ENCODE measurements around the gene CEP112. TPM values are rescaled to one million over a fixed set of nuclear protein-coding genes. Genes with fewer than 3 reads are reported as not detected.
"Not testable (repeated sequence)": the region's sequence is repeated elsewhere in the genome, so short reads cannot be mapped to it uniquely, and the experiment has no call there.

The CEP112 gene
- total and polyA plus RNA-seq, 2 donors (not counting 3 experiments of a cell fraction or from before 2014, with no cell fraction given), result 1.5 to 25.3 TPM

GRCh38 chr17:65733314-65733713, 458.6 kb downstream of the CEP112 start:
- Histone ChIP-seq H3K4me1 (ENCODE audit: control insufficient read depth, extremely low read depth, insufficient read depth, low read length) (no peaks in the 10 kb centered on the region), H3K27me3 (ENCODE audit: control insufficient read depth in 2 of 2, insufficient read depth in 2 of 2, low read length in 2 of 2) (no peaks in the 10 kb centered on the region), H3K79me2 (ENCODE audit: control insufficient read depth, insufficient read depth, low read length) (no peaks in the 10 kb centered on the region), H3K4me3 (replicated peaks in 1 of 3; ENCODE audit: insufficient read depth in 1 of 3, low read depth in 1 of 3, low read length in 3 of 3) (no peak overlapping the region), H3K27ac (ENCODE audit: insufficient read depth, low read depth, low read length) (no peak overlapping the region), H3K9ac (replicated peaks; ENCODE audit: extremely low read depth, insufficient read depth, low read length) (no peak overlapping the region), H3K36me3 (ENCODE audit: control insufficient read depth in 2 of 2, extremely low read depth in 1 of 2, insufficient read depth in 2 of 2, low read length in 2 of 2) (no peaks in the 10 kb centered on the region), H4K20me1 (replicated peaks; ENCODE audit: control insufficient read depth, extremely low read depth, insufficient read depth, low read length) (no peaks in the 10 kb centered on the region), H3K9me3 (replicated peaks; ENCODE audit: control insufficient read depth, insufficient read depth, low read length) (no peaks in the 10 kb centered on the region), H3K4me2 (ENCODE audit: insufficient read depth, low read length) (no peak overlapping the region), H2AFZ (ENCODE audit: low read depth, low read length) (no peak overlapping the region), H3K9me1 (replicated peaks; ENCODE audit: control insufficient read depth, extremely low read depth, insufficient read depth, low read length) (no peaks in the 10 kb centered on the region)
- FAIRE-seq (no peak), DNase-seq (ENCODE audit: low read depth, low spot score) (no peak)
- TF ChIP-seq EZH2 (IDR thresholded peaks at IDR 0.05; ENCODE audit: borderline replicate concordance, low read depth, low read length, severe bottlenecking) (no peak), POLR2A (IDR thresholded peaks at IDR 0.05; ENCODE audit: low read depth, low read length) (no peak), GATA2 (IDR thresholded peaks at IDR 0.05; ENCODE audit: insufficient read depth, insufficient read length, low read depth, low read length) (no peak), JUN (IDR thresholded peaks at IDR 0.05; ENCODE audit: borderline replicate concordance, insufficient read depth, insufficient read length, low read depth) (no peak), MAX (IDR thresholded peaks at IDR 0.05; ENCODE audit: insufficient read depth, insufficient read length) (no peak), CTCF (IDR thresholded peaks at IDR 0.05; ENCODE audit: extremely low read depth in 1 of 2, insufficient read depth in 1 of 2, low read depth in 1 of 2, low read length in 2 of 2) (no peak), MYC (IDR thresholded peaks at IDR 0.05; ENCODE audit: low read depth, low read length) (no peak), FOS (IDR thresholded peaks at IDR 0.05; ENCODE audit: borderline replicate concordance, insufficient read depth, low read length) (no peak), POLR2AphosphoS5 (IDR thresholded peaks at IDR 0.05; ENCODE audit: insufficient read depth, low read depth, low read length) (no peak)
- dilution Hi-C loops (cut with MboI; ENCODE audit: extremely low pct_ligation_motif_present, low sequenced_read_pairs), result no loop called here
- intact Hi-C loops (cut with micrococcal nuclease), result no loop called here
- no TSS peak for BruUV-seq (replicated peaks)
- CTCF ChIA-PET, result no interaction called here
- POLR2A ChIA-PET, result no interaction called here

GRCh38 chr17:65732667-65733066, 459.3 kb downstream of the CEP112 start:
- BruUV-seq (replicated peaks); H3K4me2 ChIP-seq (ENCODE audit: insufficient read depth, low read length); H4K20me1 ChIP-seq (replicated peaks; ENCODE audit: control insufficient read depth, extremely low read depth, insufficient read depth, low read length); H3K27ac ChIP-seq (ENCODE audit: insufficient read depth, low read depth, low read length); dilution Hi-C loops (cut with MboI; ENCODE audit: extremely low pct_ligation_motif_present, low sequenced_read_pairs); H3K9ac ChIP-seq (replicated peaks; ENCODE audit: extremely low read depth, insufficient read depth, low read length); H3K79me2 ChIP-seq (ENCODE audit: control insufficient read depth, insufficient read depth, low read length); DNase-seq (ENCODE audit: low read depth, low spot score); POLR2A ChIA-PET; FAIRE-seq; H3K4me1 ChIP-seq (ENCODE audit: control insufficient read depth, extremely low read depth, insufficient read depth, low read length); H3K9me1 ChIP-seq (replicated peaks; ENCODE audit: control insufficient read depth, extremely low read depth, insufficient read depth, low read length); H3K4me3 ChIP-seq (replicated peaks in 1 of 3; ENCODE audit: insufficient read depth in 1 of 3, low read depth in 1 of 3, low read length in 3 of 3); H3K27me3 ChIP-seq (ENCODE audit: control insufficient read depth in 2 of 2, insufficient read depth in 2 of 2, low read length in 2 of 2); H3K36me3 ChIP-seq (ENCODE audit: control insufficient read depth in 2 of 2, extremely low read depth in 1 of 2, insufficient read depth in 2 of 2, low read length in 2 of 2); H2AFZ ChIP-seq (ENCODE audit: low read depth, low read length); intact Hi-C loops (cut with micrococcal nuclease); H3K9me3 ChIP-seq (replicated peaks; ENCODE audit: control insufficient read depth, insufficient read depth, low read length): not testable (repeated sequence)
- CTCF ChIA-PET, result interaction anchor here (1.1 to 1.2 kb wide), 2 partner anchors 10 to 65 kb away, joined by 5 read pairs; no protein-coding TSS in a partner anchor

Measured in endothelial cell of umbilical vein (primary cell).